Epithelial cell of prostate (primary cell): ENCODE results near the gene PTPRH.

Source experiments
- DNase-seq: peaks from one replicate; pipeline ENCODE4 v3.0.0-alpha.2; 2011; ENCODE audit warnings: low read depth, low spot score
- H3K27ac ChIP-seq: fragments of 450-650 bp; 2 replicates; pipeline ENCODE4 v1.5.1; 2017; ENCODE audit warnings: mild to moderate bottlenecking

PTPRH gene

GRCh38 chr19:55137915-55138314, 71.4 kb downstream of the PTPRH start:
- no peak overlapping the region for H3K27ac ChIP-seq
- no peak for DNase-seq

DNA sequence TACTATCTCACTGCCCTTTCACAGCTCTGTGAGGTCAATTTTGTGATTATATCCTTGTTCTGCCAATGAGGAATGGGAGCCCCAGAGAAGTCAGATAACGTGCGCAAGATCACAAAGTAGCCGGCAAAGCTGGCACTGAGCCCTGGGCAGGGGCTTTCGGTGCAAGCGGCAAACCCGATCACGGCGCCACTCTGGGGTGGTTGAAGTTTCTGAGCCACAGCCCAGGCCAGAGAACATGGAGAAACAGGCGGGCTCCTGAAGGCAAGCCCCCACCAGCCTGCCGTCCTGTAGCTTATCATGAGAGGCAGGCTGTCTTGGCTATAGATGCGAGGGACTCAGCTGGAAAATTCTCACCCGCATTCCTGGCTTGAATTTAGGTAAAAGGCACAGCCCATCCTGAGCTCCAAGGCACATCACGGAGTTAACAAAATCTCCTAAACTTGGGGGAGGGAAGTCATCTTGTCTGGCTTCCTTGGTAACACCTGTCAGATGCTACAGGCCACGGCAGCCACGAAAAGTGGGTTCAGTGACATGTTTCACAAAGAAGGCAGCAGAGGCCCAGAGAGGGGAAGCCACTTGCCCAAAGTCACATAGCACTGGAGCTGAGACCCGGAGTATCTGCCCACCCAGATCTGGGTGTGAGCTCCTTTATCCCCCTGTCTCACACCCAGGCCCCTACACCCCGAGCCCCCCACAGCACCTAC, 72.8 kb downstream of the PTPRH start:
- no peak for DNase-seq
- no peak overlapping the region for H3K27ac ChIP-seq

GRCh38 chr19:55134736-55135135, 74.6 kb downstream of the PTPRH start:
- H3K27ac ChIP-seq: no peak overlapping the region
- DNase-seq: no peak

DNA sequence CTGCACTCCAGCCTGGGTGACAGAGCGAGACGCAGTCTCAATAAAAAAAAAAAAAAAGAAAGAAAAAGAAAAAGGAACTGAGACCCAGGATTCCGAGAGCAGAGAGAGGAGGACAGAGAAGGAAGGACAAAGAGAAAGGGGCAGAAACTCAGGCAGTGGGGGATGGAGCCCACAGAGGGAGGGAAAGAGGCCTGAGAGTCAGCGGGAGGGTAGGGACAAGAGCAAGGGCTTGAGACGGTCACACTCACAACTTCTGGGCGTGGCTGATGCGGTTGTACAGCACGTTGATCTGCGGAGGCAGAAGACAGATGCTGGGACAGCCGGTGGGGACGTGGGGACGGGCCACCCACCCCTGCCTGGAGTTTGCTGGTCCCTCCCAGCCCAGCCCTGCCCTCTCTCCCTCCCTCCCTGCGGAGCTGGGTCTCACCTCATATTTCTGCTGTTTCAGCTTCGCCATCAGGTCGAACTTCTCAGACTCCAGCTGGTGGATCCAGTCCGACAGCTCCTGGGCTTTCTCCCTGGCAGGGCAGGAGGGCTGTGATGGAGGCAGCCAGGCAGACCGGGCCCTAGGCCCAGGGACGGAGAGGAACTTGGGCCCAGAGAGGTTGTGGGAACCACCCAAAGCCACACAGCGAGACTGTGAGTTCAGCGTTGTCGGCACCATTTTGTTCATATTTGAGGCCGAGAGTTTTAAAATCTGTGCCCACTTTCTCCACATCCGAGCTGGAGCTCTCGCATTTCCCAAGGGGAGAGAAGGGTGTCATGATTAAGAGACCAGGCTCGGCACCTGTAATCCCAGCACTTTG, 75.5 kb downstream of the PTPRH start:
- no peak for DNase-seq
- no peak overlapping the region for H3K27ac ChIP-seq

DNA sequence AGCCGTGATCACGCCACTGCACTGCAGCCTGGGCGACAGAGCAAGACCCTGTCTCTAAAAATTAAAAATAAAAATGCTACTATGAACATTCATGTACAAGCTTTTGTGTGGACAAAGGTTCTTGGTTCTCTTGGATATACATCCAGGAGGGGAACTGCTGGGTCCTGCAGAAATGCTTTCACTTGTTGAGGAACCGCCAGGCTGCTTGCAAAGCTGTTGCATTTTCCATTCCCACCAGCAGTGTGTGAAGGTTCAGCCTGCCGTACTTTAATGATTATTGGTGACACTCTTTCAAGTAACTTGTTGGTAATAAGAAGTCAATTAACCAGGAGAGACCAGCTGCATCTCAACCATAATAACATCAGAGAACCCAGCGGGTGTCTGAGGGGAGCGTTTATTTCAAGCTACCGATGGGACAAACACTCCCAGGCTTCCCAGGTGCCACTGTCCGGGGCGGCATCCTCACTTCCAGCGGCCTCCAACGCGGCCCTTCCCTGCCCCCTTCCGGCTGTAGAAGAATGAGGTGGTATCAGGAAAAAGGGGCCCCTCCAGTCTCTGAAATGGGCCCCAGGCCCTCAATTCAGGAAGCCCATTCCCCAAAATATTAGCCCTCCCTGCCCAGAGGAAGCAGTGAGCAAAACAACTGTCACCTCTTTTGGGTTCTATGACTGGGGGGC, 76.7 kb downstream of the PTPRH start:
- no peak overlapping the region for H3K27ac ChIP-seq
- DNase-seq: no peak

DNA sequence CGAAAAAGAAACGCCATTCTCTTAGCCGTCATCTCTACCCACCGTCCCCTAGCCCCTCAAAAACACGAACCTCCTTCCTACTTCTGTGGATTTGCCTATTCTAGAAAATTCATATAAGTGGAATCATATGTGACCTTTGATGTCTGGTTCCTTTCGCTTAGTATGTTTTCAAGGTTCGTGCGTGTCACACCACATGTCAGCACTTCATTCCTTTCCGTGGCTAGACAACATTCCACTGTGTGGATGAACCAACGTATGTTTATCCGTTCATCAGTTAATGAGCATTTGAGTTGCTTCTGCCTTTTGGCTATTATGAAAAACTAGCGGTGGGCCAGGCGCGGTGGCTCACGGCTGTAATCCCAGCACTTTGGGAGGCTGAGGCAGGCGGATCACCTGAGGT, 77.9 kb downstream of the PTPRH start:
- no peak for DNase-seq
- no peak overlapping the region for H3K27ac ChIP-seq
